ENCODE results near the gene SARNP.

SARNP gene

GRCh38 chr12:55827806-55828205 lies 10.3 kb upstream of the SARNP start:
- H3K27me3 ChIP-seq: no peaks in the 10 kb centered on the region

GRCh38 chr12:55824726-55825125 lies 7.2 kb upstream of the SARNP start:
- H3K27ac ChIP-seq: no peak overlapping the region
- H3K4me1 ChIP-seq (ENCODE audit: control insufficient read depth in 1 of 2, insufficient read depth in 1 of 2, low read depth in 1 of 2, low read length in 1 of 2): peaks cover 17 to 20% of the 10 kb centered on the region in 2 experiments
- no peaks in the 10 kb centered on the region for H3K9me3 ChIP-seq
- H3K36me3 ChIP-seq: peaks cover 37% of the 10 kb centered on the region
- H3K27me3 ChIP-seq: no peaks in the 10 kb centered on the region
- no peak for TF ChIP-seq CTCF (IDR thresholded peaks at IDR 0.05)
- H3K4me3 ChIP-seq (ENCODE audit: low read depth in 1 of 2, low read length in 1 of 2): no peak overlapping the region

More at GRCh38 chr12:55827806-55828205, 10.3 kb upstream of the SARNP start:
- Histone ChIP-seq H3K4me3 (ENCODE audit: low read depth in 1 of 2, low read length in 1 of 2) (no peak overlapping the region), H3K27ac (peak overlapping the region; percentile 89), H3K9me3 (no peaks in the 10 kb centered on the region), H3K4me1 (ENCODE audit: control insufficient read depth in 1 of 2, insufficient read depth in 1 of 2, low read depth in 1 of 2, low read length in 1 of 2) (peaks cover 31% of the 10 kb centered on the region in 2 experiments), H3K36me3 (peaks cover 6% of the 10 kb centered on the region)
- TF ChIP-seq CTCF (IDR thresholded peaks at IDR 0.05): no peak

GRCh38 chr12:55823419-55823818 lies 5.9 kb upstream of the SARNP start:
- Histone ChIP-seq H3K36me3 (peaks cover 46% of the 10 kb centered on the region), H3K27ac (no peak overlapping the region), H3K4me3 (ENCODE audit: low read depth in 1 of 2, low read length in 1 of 2) (no peak overlapping the region), H3K9me3 (no peaks in the 10 kb centered on the region), H3K27me3 (no peaks in the 10 kb centered on the region), H3K4me1 (ENCODE audit: control insufficient read depth in 1 of 2, insufficient read depth in 1 of 2, low read depth in 1 of 2, low read length in 1 of 2) (peaks cover 20 to 24% of the 10 kb centered on the region in 2 experiments)
- TF ChIP-seq CTCF (IDR thresholded peaks at IDR 0.05): no peak

- Histone ChIP-seq H3K4me1 (ENCODE audit: control insufficient read depth in 1 of 2, insufficient read depth in 1 of 2, low read depth in 1 of 2, low read length in 1 of 2) (peaks cover 14% of the 10 kb centered on the region in 2 experiments), H3K36me3 (peaks cover 46% of the 10 kb centered on the region), H3K9me3 (no peaks in the 10 kb centered on the region), H3K27ac (no peak overlapping the region), H3K27me3 (no peaks in the 10 kb centered on the region), H3K4me3 (ENCODE audit: low read depth in 1 of 2, low read length in 1 of 2) (no peak overlapping the region)
- TF ChIP-seq CTCF (IDR thresholded peaks at IDR 0.05): no peak
These were observed 4.7 kb upstream of the SARNP start for GRCh38 chr12:55822228-55822627.

GRCh38 chr12:55820679-55821078 lies 3.2 kb upstream of the SARNP start:
- H3K27me3 ChIP-seq: no peaks in the 10 kb centered on the region
- TF ChIP-seq CTCF (IDR thresholded peaks at IDR 0.05): no peak
- H3K36me3 ChIP-seq: peaks cover 46% of the 10 kb centered on the region
- no peak overlapping the region for H3K27ac ChIP-seq
- no peak overlapping the region for H3K4me3 ChIP-seq (ENCODE audit: low read depth in 1 of 2, low read length in 1 of 2)
- no peaks in the 10 kb centered on the region for H3K9me3 ChIP-seq
- peaks cover 23 to 27% of the 10 kb centered on the region in 2 experiments for H3K4me1 ChIP-seq (ENCODE audit: control insufficient read depth in 1 of 2, insufficient read depth in 1 of 2, low read depth in 1 of 2, low read length in 1 of 2)

GRCh38 chr12:55818886-55819285 lies 1.4 kb upstream of the SARNP start:
- no peaks in the 10 kb centered on the region for H3K27me3 ChIP-seq
- peaks cover 46% of the 10 kb centered on the region for H3K36me3 ChIP-seq
- H3K4me3 ChIP-seq (ENCODE audit: low read depth in 1 of 2, low read length in 1 of 2): peak overlapping the region; percentile 78 to 86
- TF ChIP-seq CTCF (IDR thresholded peaks at IDR 0.05): no peak
- H3K4me1 ChIP-seq (ENCODE audit: control insufficient read depth in 1 of 2, insufficient read depth in 1 of 2, low read depth in 1 of 2, low read length in 1 of 2): peaks cover 23 to 28% of the 10 kb centered on the region in 2 experiments
- peak overlapping the region; percentile 85 for H3K27ac ChIP-seq
- H3K9me3 ChIP-seq: no peaks in the 10 kb centered on the region

Data from neutrophil (primary cell).